G401 (cell line): ENCODE measurements around the gene RALGPS1. TPM values are rescaled to one million over a fixed set of nuclear protein-coding genes. Genes with fewer than 3 reads are reported as not detected.
A peak's percentile ranks its signal among the peaks of the same experiment; 100 is the strongest.

Experiments used
- DNase-seq: peaks from one replicate; pipeline ENCODE4 v3.0.0-alpha.2; 2015; ENCODE audit warnings: low spot score
- in situ Hi-C: cut with HindIII; loops from 2 replicates; pipeline ENCODE4 v1.10.0; 2016; ENCODE audit warnings: low sequenced_read_pairs, mixed read lengths
- total RNA-seq: library from RNA; depleted of rRNA; stranded (reverse); fragments of >200 nt; shearing (Covaris generic); gene quantifications from 2 replicates; pipeline ENCODE4 v1.2.3, GENCODE V29; 2014

Gene RALGPS1
- total RNA-seq, 1 experiment from 2014 or later: 3.7 TPM

- DNase-seq: no peak
- in situ Hi-C loops: no loop called here
Measured at GRCh38 chr9:127233550-127233949, 319.0 kb downstream of the RALGPS1 start.

- in situ Hi-C loops: no loop called here
- DNase-seq: no peak
Measured at GRCh38 chr9:127233989-127234388, 319.4 kb downstream of the RALGPS1 start.

GRCh38 chr9:127237801-127238200, 323.2 kb downstream of the RALGPS1 start:
- no peak for DNase-seq
- in situ Hi-C loops: no loop called here

GRCh38 chr9:127241354-127241753, 326.8 kb downstream of the RALGPS1 start:
- no peak for DNase-seq
- in situ Hi-C loops: no loop called here

GRCh38 chr9:127244609-127245601, 330.3 kb downstream of the RALGPS1 start:
- DNase-seq: peak; percentile 99
- in situ Hi-C loops: no loop called here

GRCh38 chr9:127245637-127246164, 331.1 kb downstream of the RALGPS1 start:
- in situ Hi-C loops: no loop called here

GRCh38 chr9:127248241-127248640, 333.7 kb downstream of the RALGPS1 start:
- DNase-seq: no peak
- in situ Hi-C loops: no loop called here

More at GRCh38 chr9:127245637-127246164, 331.1 kb downstream of the RALGPS1 start:
- DNase-seq: no peak

- in situ Hi-C loops: no loop called here
Measured at GRCh38 chr9:127249877-127250276, 335.3 kb downstream of the RALGPS1 start.

GRCh38 chr9:127250896-127251391, 336.4 kb downstream of the RALGPS1 start:
- no peak for DNase-seq
- in situ Hi-C loops: no loop called here

More at GRCh38 chr9:127249877-127250276, 335.3 kb downstream of the RALGPS1 start:
- DNase-seq: no peak

GRCh38 chr9:127252410-127253318, 338.1 kb downstream of the RALGPS1 start:
- DNase-seq: no peak
- in situ Hi-C loops: no loop called here

- in situ Hi-C loops: no loop called here
- DNase-seq: peak; percentile 47
Measured at GRCh38 chr9:127253446-127253845, 338.9 kb downstream of the RALGPS1 start.

- DNase-seq: no peak
- in situ Hi-C loops: no loop called here
Measured at GRCh38 chr9:127255692-127256091, 341.1 kb downstream of the RALGPS1 start.

- DNase-seq: no peak
- in situ Hi-C loops: no loop called here
Measured at GRCh38 chr9:127256324-127256723, 341.7 kb downstream of the RALGPS1 start.

GRCh38 chr9:127258606-127259471, 344.3 kb downstream of the RALGPS1 start:
- in situ Hi-C loops: no loop called here
- no peak for DNase-seq

GRCh38 chr9:127262602-127263001, 348.0 kb downstream of the RALGPS1 start:
- DNase-seq: peak; percentile 38
- in situ Hi-C loops: no loop called here

GRCh38 chr9:127263237-127263636, 348.7 kb downstream of the RALGPS1 start:
- DNase-seq: peak; percentile 85
- in situ Hi-C loops: no loop called here

- DNase-seq: peak; percentile 96
- in situ Hi-C loops: no loop called here
Measured at GRCh38 chr9:127263664-127264063, 349.1 kb downstream of the RALGPS1 start.

- peak; percentile 87 for DNase-seq
- in situ Hi-C loops: no loop called here
Measured at GRCh38 chr9:127264462-127265219, 350.1 kb downstream of the RALGPS1 start, which contains the start of gene GARNL3. Gene GARNL3 (plus strand): TSS chr9:127264774. CDS start chr9:127264878, 104 bp downstream.
